IPS DF 6.9 (cell line): ENCODE data around the gene KRTAP27-1.

Experiments used
- DNase-seq: peaks from one replicate; pipeline ENCODE4 v3.0.0-alpha.2; 2013; ENCODE audit warnings: low read depth, low spot score
- H3K27ac ChIP-seq: one replicate; pipeline ENCODE4 v1.5.1; 2013; ENCODE audit warnings: low read length, control low read depth
- H3K27me3 ChIP-seq: 2 replicates; pipeline ENCODE4 v1.6.1; 2013; ENCODE audit warnings: mild to moderate bottlenecking, low read length; ENCODE audit not compliant: control insufficient read depth, insufficient read depth
- H3K36me3 ChIP-seq: 2 replicates; pipeline ENCODE4 v1.6.1; 2013; ENCODE audit warnings: low read length; ENCODE audit not compliant: control insufficient read depth, insufficient read depth
- H3K4me1 ChIP-seq: 2 replicates; pipeline ENCODE4 v1.6.1; 2013; ENCODE audit warnings: low read length; ENCODE audit not compliant: control insufficient read depth, insufficient read depth
- H3K4me3 ChIP-seq: 2 replicates; pipeline ENCODE4 v1.5.1; 2013; ENCODE audit warnings: mild to moderate bottlenecking, low read length
- H3K9me3 ChIP-seq: 2 replicates; pipeline ENCODE4 v1.6.1; 2013; ENCODE audit warnings: low read length, inconsistent platforms; ENCODE audit not compliant: control insufficient read depth, insufficient read depth
- WGBS: extraction: QIAGEN DNeasy Blood & Tissue Kit; methylation state at CpG from one replicate; pipeline ENCODE4 v1.1.7; 2013; ENCODE audit warnings: mixed read lengths, missing lambda C conversion rate; ENCODE audit not compliant: insufficient read length, insufficient coverage; 5-methylcytosine and 5-hydroxymethylcytosine counted together

Gene KRTAP27-1

GRCh38 chr21:30338717-30339116 lies 1.2 kb upstream of the KRTAP27-1 start:
- H3K4me1 ChIP-seq: no peaks in the 10 kb centered on the region
- no peak overlapping the region for H3K4me3 ChIP-seq
- WGBS: no CpG with 5 or more reads among the region's 4 CpGs
- DNase-seq: no peak
- no peaks in the 10 kb centered on the region for H3K27me3 ChIP-seq
- H3K27ac ChIP-seq: no peak overlapping the region
- no peaks in the 10 kb centered on the region for H3K36me3 ChIP-seq
- H3K9me3 ChIP-seq: peaks cover 4% of the 10 kb centered on the region

- DNase-seq: no peak
- Histone ChIP-seq H3K4me3 (no peak overlapping the region), H3K27ac (no peak overlapping the region), H3K4me1 (no peaks in the 10 kb centered on the region), H3K9me3 (peaks cover 4% of the 10 kb centered on the region), H3K27me3 (no peaks in the 10 kb centered on the region), H3K36me3 (no peaks in the 10 kb centered on the region)
Observed at GRCh38 chr21:30337772-30338171, 278 bp upstream of the KRTAP27-1 start.

- Histone ChIP-seq H3K9me3 (peaks cover 4% of the 10 kb centered on the region), H3K36me3 (no peaks in the 10 kb centered on the region), H3K27me3 (no peaks in the 10 kb centered on the region), H3K4me3 (no peak overlapping the region), H3K27ac (no peak overlapping the region), H3K4me1 (no peaks in the 10 kb centered on the region)
- DNase-seq: no peak
- no CpG with 5 or more reads among the region's 2 CpGs for WGBS
Observed at GRCh38 chr21:30336596-30336995, 898 bp downstream of the KRTAP27-1 start.

GRCh38 chr21:30333736-30334135 lies 3.8 kb downstream of the KRTAP27-1 start:
- Histone ChIP-seq H3K27me3 (no peaks in the 10 kb centered on the region), H3K4me3 (no peak overlapping the region), H3K9me3 (peaks cover 7% of the 10 kb centered on the region), H3K36me3 (no peaks in the 10 kb centered on the region), H3K4me1 (no peaks in the 10 kb centered on the region), H3K27ac (no peak overlapping the region)
- WGBS: no CpG with 5 or more reads among the region's 3 CpGs
- DNase-seq: no peak

GRCh38 chr21:30332681-30333080 lies 4.8 kb downstream of the KRTAP27-1 start:
- no CpG with 5 or more reads among the region's 2 CpGs for WGBS
- Histone ChIP-seq H3K27me3 (no peaks in the 10 kb centered on the region), H3K4me3 (no peak overlapping the region), H3K36me3 (no peaks in the 10 kb centered on the region), H3K4me1 (no peaks in the 10 kb centered on the region), H3K27ac (no peak overlapping the region), H3K9me3 (peaks cover 9% of the 10 kb centered on the region)
- DNase-seq: no peak

- Histone ChIP-seq H3K9me3 (peaks cover 5% of the 10 kb centered on the region), H3K27me3 (no peaks in the 10 kb centered on the region), H3K27ac (no peak overlapping the region), H3K36me3 (no peaks in the 10 kb centered on the region), H3K4me1 (no peaks in the 10 kb centered on the region), H3K4me3 (no peak overlapping the region)
- no CpG with 5 or more reads among the region's 4 CpGs for WGBS
- DNase-seq: no peak
Observed at GRCh38 chr21:30329203-30329875, 8.2 kb downstream of the KRTAP27-1 start.

- Histone ChIP-seq H3K27me3 (no peaks in the 10 kb centered on the region), H3K9me3 (peaks cover 6% of the 10 kb centered on the region), H3K4me1 (no peaks in the 10 kb centered on the region), H3K4me3 (no peak overlapping the region), H3K36me3 (no peaks in the 10 kb centered on the region), H3K27ac (no peak overlapping the region)
- no peak for DNase-seq
Observed at GRCh38 chr21:30326390-30326789, 11.1 kb downstream of the KRTAP27-1 start.

- no CpG with 5 or more reads among the region's 2 CpGs for WGBS
- no peak within 1 kb of the TSS for H3K27ac ChIP-seq
- no peaks in the 10 kb centered on the region for H3K4me1 ChIP-seq
- no peak for DNase-seq
- H3K9me3 ChIP-seq: peaks cover 5% of the 10 kb centered on the region
- H3K4me3 ChIP-seq: no peak within 1 kb of the TSS
- H3K36me3 ChIP-seq: no peaks in the 10 kb centered on the region
- H3K27me3 ChIP-seq: no peaks in the 10 kb centered on the region
Observed at GRCh38 chr21:30320215-30320614, 17.3 kb downstream of the KRTAP27-1 start, which contains the start of gene KRTAP26-1. Gene KRTAP26-1 (minus strand): TSS chr21:30320315. CDS start chr21:30320035, 280 bp downstream.

- Histone ChIP-seq H3K27ac (no peak overlapping the region), H3K27me3 (no peaks in the 10 kb centered on the region), H3K4me1 (no peaks in the 10 kb centered on the region), H3K9me3 (peaks cover 6% of the 10 kb centered on the region), H3K4me3 (no peak overlapping the region), H3K36me3 (no peaks in the 10 kb centered on the region)
- no peak for DNase-seq
- no CpG with 5 or more reads among the region's 2 CpGs for WGBS
Observed at GRCh38 chr21:30315701-30316100, 21.8 kb downstream of the KRTAP27-1 start.

GRCh38 chr21:30306884-30307283 lies 30.6 kb downstream of the KRTAP27-1 start:
- no peak overlapping the region for H3K4me3 ChIP-seq
- no peaks in the 10 kb centered on the region for H3K36me3 ChIP-seq
- no peak overlapping the region for H3K27ac ChIP-seq
- DNase-seq: no peak
- no peaks in the 10 kb centered on the region for H3K9me3 ChIP-seq
- no peaks in the 10 kb centered on the region for H3K27me3 ChIP-seq
- WGBS: no CpG with 5 or more reads among the region's 2 CpGs
- H3K4me1 ChIP-seq: no peaks in the 10 kb centered on the region

- no peak for DNase-seq
- Histone ChIP-seq H3K4me1 (no peaks in the 10 kb centered on the region), H3K4me3 (no peak overlapping the region), H3K9me3 (no peaks in the 10 kb centered on the region), H3K27ac (no peak overlapping the region), H3K36me3 (no peaks in the 10 kb centered on the region), H3K27me3 (no peaks in the 10 kb centered on the region)
- WGBS: no CpG with 5 or more reads among the region's 1 CpG
Observed at GRCh38 chr21:30305136-30305535, 32.4 kb downstream of the KRTAP27-1 start.
